Endothelial cell of umbilical vein (primary cell): ENCODE results near the gene CCNY. TPM values are rescaled to one million over a fixed set of nuclear protein-coding genes. Genes with fewer than 3 reads are reported as not detected.

Experiments used
- BruUV-seq: library from RNA; stranded (reverse); fragments of 400-500 nt; replicated peaks from 2 replicates; lab custom pipeline; 2021; lab: Mats Ljungman, UMichigan
- CTCF ChIA-PET: fragments of 300-600, 350-600 bp; sonication (Branson Sonifier 250); formaldehyde crosslinking; loops from one replicate; lab custom pipeline; 2021; ENCODE audit warnings: antibody characterized with exemption, inconsistent platforms; lab: Charles Lee
- POLR2A ChIA-PET: fragments of 300-600, 350-600 bp; sonication (Branson Sonifier 250); formaldehyde crosslinking; loops from one replicate; lab custom pipeline; 2021; ENCODE audit warnings: antibody characterized with exemption, inconsistent platforms; lab: Charles Lee
- DNase-seq: peaks from one replicate; pipeline ENCODE4 v3.0.0-alpha.2; 2011; ENCODE audit warnings: low read depth, low spot score
- FAIRE-seq: peaks from 2 replicates; lab custom pipeline; 2011; peaks lifted over from hg19 to GRCh38; lab: Jason Lieb, UNC
- H2AFZ ChIP-seq: 2 replicates; pipeline ENCODE4 v1.6.0; 2012; ENCODE audit warnings: low read depth, low read length, control low read depth, inconsistent platforms
- H3K27ac ChIP-seq: 2 replicates; pipeline ENCODE4 v1.5.1; 2011; ENCODE audit warnings: low read depth, mild to moderate bottlenecking, control low read depth, low read length, moderate library complexity; ENCODE audit not compliant: insufficient read depth
- H3K27me3 ChIP-seq, 2 experiments: 2 replicates each; pipeline versions ENCODE4 v1.6.0 to v1.6.1; 2011; ENCODE audit warnings: low read length in 2 of 2, mixed read lengths in 1 of 2; ENCODE audit not compliant: control insufficient read depth in 2 of 2, insufficient read depth in 2 of 2
- H3K36me3 ChIP-seq, 2 experiments: 2 replicates in 1 of 2; 3 replicates in 1 of 2; pipeline ENCODE4 v1.5.1; 2011; ENCODE audit warnings: low read length in 2 of 2, mild to moderate bottlenecking in 1 of 2, moderate library complexity in 1 of 2; ENCODE audit not compliant: control insufficient read depth in 2 of 2, insufficient read depth in 2 of 2; ENCODE audit errors: extremely low read depth in 1 of 2
- H3K4me1 ChIP-seq: 3 replicates; pipeline ENCODE4 v1.5.1; 2011; ENCODE audit warnings: mild to moderate bottlenecking, low read length; ENCODE audit not compliant: control insufficient read depth, insufficient read depth; ENCODE audit errors: extremely low read depth
- H3K4me2 ChIP-seq: 2 replicates; pipeline ENCODE4 v1.6.1; 2011; ENCODE audit warnings: low read length, control low read depth, mixed read lengths; ENCODE audit not compliant: insufficient read depth
- H3K4me3 ChIP-seq, 3 experiments: fragments of 200-600 bp in 1 of 3; sonication (generic), shearing (Covaris generic) in 1 of 3; replicated peaks in 1 of 3; 2 replicates each; pipeline ENCODE4 v1.5.1; 2011 to 2016; ENCODE audit warnings: control low read depth in 3 of 3, low read length in 3 of 3, mild to moderate bottlenecking in 2 of 3, inconsistent platforms in 1 of 3, low read depth in 1 of 3, moderate library complexity in 1 of 3; ENCODE audit not compliant: insufficient read depth in 1 of 3
- H3K79me2 ChIP-seq: 2 replicates; pipeline ENCODE4 v1.6.0; 2012; ENCODE audit warnings: low read length, inconsistent platforms; ENCODE audit not compliant: control insufficient read depth, insufficient read depth
- H3K9ac ChIP-seq: replicated peaks from 2 replicates; pipeline ENCODE3; 2011; ENCODE audit warnings: low read length, control low read depth; ENCODE audit not compliant: insufficient read depth; ENCODE audit errors: extremely low read depth
- H3K9me1 ChIP-seq: replicated peaks from 3 replicates; pipeline ENCODE4 v1.6.0; 2011; ENCODE audit warnings: mild to moderate bottlenecking, low read length; ENCODE audit not compliant: control insufficient read depth, insufficient read depth; ENCODE audit errors: extremely low read depth
- H3K9me3 ChIP-seq: replicated peaks from 2 replicates; pipeline ENCODE4 v1.5.1; 2012; ENCODE audit warnings: low read length, inconsistent platforms; ENCODE audit not compliant: control insufficient read depth, insufficient read depth
- H4K20me1 ChIP-seq: replicated peaks from 2 replicates; pipeline ENCODE3; 2011; ENCODE audit warnings: mild to moderate bottlenecking, low read length; ENCODE audit not compliant: control insufficient read depth, insufficient read depth; ENCODE audit errors: extremely low read depth
- EZH2 ChIP-seq: IDR thresholded peaks from 2 replicates; pipeline ENCODE4 v1.6.1; 2012; ENCODE audit warnings: borderline replicate concordance, low read depth, mild to moderate bottlenecking, moderate library complexity, low read length, inconsistent platforms; ENCODE audit not compliant: severe bottlenecking
- FOS ChIP-seq: IDR thresholded peaks from 2 replicates; pipeline ENCODE4 v1.6.1; 2011; ENCODE audit warnings: mild to moderate bottlenecking, low read length, moderate library complexity, borderline replicate concordance; ENCODE audit not compliant: insufficient read depth
- GATA2 ChIP-seq: IDR thresholded peaks from 2 replicates; pipeline ENCODE4 v1.7.0; 2011; ENCODE audit warnings: low read depth, mild to moderate bottlenecking, moderate library complexity, mixed read lengths, low read length; ENCODE audit not compliant: insufficient read length, insufficient read depth
- JUN ChIP-seq: IDR thresholded peaks from 2 replicates; pipeline ENCODE4 v1.6.1; 2011; ENCODE audit warnings: borderline replicate concordance, low read depth; ENCODE audit not compliant: insufficient read length, insufficient read depth
- MYC ChIP-seq: IDR thresholded peaks from one replicate; pipeline ENCODE4 v1.6.1; 2011; ENCODE audit warnings: mild to moderate bottlenecking, low read depth, low read length
- dilution Hi-C: fragments of 300-500 bp; cut with MboI; formaldehyde crosslinking; loops from one replicate; pipeline ENCODE4 v1.15.0; 2019; ENCODE audit warnings: low sequenced_read_pairs; ENCODE audit not compliant: extremely low pct_ligation_motif_present
- intact Hi-C: fragments of 100-400 bp; cut with micrococcal nuclease; formaldehyde crosslinking; loops from one replicate; pipeline ENCODE4 v1.10.0; 2022
- polyA plus RNA-seq, 4 experiments: library from polyadenylated mRNA; depleted of rRNA in 3 of 4; stranded (reverse) in 3 of 4; unstranded in 1 of 4; fragments of >200 nt; gene quantifications; 2 replicates each; pipeline versions ENCODE4 v1.2.1 to v1.2.3, GENCODE V29; 2011 to 2012; ENCODE audit warnings: missing spikeins in 1 of 4
- total RNA-seq: library from RNA; stranded (reverse); gene quantifications from 2 replicates; pipeline ENCODE4 v1.2.3, GENCODE V29; 2021

CCNY gene
- total and polyA plus RNA-seq, 2 donors (not counting 3 experiments of a cell fraction or from before 2014, with no cell fraction given) = 61.5 to 107 TPM

- Histone ChIP-seq H2AFZ (no peak overlapping the region), H3K4me2 (no peak overlapping the region), H3K36me3 (no peaks in the 10 kb centered on the region), H3K9me3 (no peaks in the 10 kb centered on the region), H3K4me3 (no peak overlapping the region), H3K9ac (no peak overlapping the region), H3K9me1 (no peaks in the 10 kb centered on the region), H4K20me1 (peaks cover 3% of the 10 kb centered on the region), H3K27me3 (no peaks in the 10 kb centered on the region), H3K27ac (no peak overlapping the region), H3K79me2 (peaks cover 100% of the 10 kb centered on the region), H3K4me1 (peaks cover 24% of the 10 kb centered on the region)
- BruUV-seq = no TSS peak
- DNase-seq (no peak), FAIRE-seq (no peak)
- TF ChIP-seq GATA2 (no peak), EZH2 (no peak), JUN (no peak)
- CTCF ChIA-PET = interaction anchor here (1.4 kb wide), 1 partner anchor 9 kb away, joined by 3 read pairs; no protein-coding TSS in a partner anchor
- dilution Hi-C loops (no loop called here), intact Hi-C loops (no loop called here)
- POLR2A ChIA-PET = no interaction called here
These were observed 56.3 kb downstream of the CCNY start for GRCh38 chr10:35392482-35393228.

DNA sequence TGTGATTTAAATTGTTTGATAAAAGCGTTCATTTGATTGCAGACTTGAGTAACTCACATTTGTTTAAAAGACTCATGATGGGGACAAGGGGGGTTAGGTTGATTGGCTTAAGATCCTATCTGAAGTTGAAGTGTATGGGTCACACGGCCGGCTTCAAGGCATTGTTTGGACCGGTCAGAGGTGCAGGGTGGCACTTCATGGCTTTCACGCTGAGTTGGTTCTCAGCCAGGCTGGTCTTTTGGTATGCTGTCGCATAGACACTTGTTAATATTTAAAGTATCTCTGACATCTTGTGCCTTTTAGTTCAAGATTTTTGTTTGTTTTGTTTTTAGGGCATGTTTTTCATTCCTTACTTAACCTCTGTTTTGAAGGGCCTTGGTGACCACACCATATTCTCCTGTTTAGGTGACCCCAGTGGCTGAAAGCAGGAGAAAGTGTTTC is 58.1 kb downstream of the CCNY start:
- BruUV-seq = no TSS peak
- CTCF ChIA-PET = interaction anchor here (0.7 kb wide), 2 partner anchors 60 to 168 kb away, joined by 3 read pairs; no protein-coding TSS in a partner anchor
- POLR2A ChIA-PET = no interaction called here

More for the DNA sequence above, 58.1 kb downstream of the CCNY start:
- no peaks in the 10 kb centered on the region for H3K36me3 ChIP-seq
- H3K4me1 ChIP-seq = peaks cover 16% of the 10 kb centered on the region
- H3K79me2 ChIP-seq = peaks cover 100% of the 10 kb centered on the region
- H3K4me2 ChIP-seq = no peak overlapping the region
- H3K9ac ChIP-seq = no peak overlapping the region
- no peak overlapping the region for H3K4me3 ChIP-seq
- H3K27me3 ChIP-seq = no peaks in the 10 kb centered on the region
- intact Hi-C loops (no loop called here), dilution Hi-C loops (no loop called here)
- no peak overlapping the region for H3K27ac ChIP-seq
- no peaks in the 10 kb centered on the region for H3K9me3 ChIP-seq
- H4K20me1 ChIP-seq = peaks cover 3% of the 10 kb centered on the region
- H2AFZ ChIP-seq = no peak overlapping the region
- H3K9me1 ChIP-seq = no peaks in the 10 kb centered on the region
- FAIRE-seq = peak; percentile 50
- TF ChIP-seq EZH2 = no peak
- TF ChIP-seq MYC = no peak
- no peak for TF ChIP-seq JUN
- TF ChIP-seq FOS = no peak
- TF ChIP-seq GATA2 = no peak
- DNase-seq = peak; percentile 44
